ENCODE measurements around the gene MED25.
A peak's percentile ranks its signal among the peaks of the same experiment; 100 is the strongest.

The MED25 gene

DNA sequence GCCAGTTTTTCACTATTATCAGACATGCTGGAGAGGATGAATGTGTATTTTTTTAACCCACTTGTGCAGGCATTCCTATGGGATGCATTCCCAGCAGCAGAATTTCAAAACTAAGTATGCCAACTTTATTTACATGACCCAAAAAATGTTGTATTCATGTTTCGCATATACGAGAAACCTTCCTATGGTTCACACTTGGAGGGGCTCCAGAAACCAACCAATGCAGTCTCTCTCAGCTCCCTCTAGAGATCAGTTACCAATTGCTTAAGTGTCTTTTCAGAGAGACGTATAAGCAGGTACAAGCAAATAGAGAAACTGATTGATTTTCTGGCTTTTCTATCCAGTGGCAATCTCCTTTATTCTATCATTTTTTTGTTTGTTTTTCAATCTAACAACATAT, 27.3 kb downstream of the MED25 start:
- DNase-seq, result no peak

DNA sequence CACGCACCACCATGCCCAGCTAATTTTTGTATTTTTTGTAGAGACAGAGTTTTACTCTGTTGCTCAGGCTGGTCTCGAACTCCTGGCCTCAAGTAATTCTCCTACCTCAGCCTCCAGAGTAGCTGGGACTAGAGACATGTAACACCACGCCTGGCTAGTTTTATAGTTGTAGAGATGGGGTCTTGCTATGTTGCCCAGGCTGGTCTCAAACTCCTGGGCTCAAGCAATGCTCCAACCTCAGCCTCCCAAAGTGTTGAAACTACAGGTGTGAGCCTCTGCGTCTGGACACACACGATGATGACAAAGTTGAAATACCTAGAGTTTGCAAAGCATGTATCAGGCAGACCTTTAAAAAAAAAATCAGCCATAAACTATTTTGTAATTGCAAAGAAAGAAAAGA, 28.3 kb downstream of the MED25 start:
- DNase-seq, result no peak

DNA sequence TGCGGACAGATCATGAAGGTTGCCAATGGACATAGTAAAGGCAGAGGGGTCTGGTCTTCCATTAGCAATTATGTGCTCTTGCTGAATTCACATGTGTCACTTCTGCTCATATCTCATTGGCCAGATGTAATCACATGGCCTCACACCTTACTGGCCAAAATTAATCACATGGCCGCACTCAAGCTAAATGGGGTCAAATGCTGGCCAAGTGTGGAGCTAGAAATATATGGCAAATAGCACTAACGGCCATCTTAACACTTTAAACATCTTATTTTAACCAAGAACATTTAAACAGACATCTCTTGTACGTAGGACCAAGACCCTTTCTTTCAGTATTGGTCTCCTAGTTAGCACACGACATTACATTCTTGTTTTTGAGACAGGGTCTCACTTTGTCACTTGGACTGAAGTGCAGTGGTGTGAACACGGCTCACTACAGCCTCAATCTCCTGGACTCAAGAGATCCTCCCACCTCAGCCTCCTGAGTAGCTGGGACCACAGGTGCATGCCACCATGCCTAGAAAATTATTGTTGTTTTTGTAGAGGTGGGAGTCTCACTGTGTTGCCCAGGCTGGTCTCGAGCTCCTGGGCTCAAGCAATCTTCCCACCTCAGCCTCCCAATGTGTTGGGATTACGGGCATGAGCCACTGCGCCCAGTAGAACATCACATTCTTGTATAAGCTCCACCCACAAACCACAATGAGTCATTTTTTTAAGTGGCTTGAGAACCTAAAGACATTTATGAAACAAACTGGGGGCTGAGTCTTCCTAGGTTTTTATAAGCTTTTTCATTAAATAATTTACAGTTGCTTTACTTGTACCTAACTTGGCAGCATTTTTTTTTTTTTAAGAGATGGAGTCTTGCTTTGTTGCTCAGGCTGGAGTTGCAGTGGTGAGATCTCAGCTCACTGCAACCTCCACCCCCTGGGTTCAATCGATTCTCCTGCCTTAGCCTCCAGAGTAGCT, 29.9 kb downstream of the MED25 start:
- peak in 1 of 2 donors; percentile 42 for DNase-seq

DNA sequence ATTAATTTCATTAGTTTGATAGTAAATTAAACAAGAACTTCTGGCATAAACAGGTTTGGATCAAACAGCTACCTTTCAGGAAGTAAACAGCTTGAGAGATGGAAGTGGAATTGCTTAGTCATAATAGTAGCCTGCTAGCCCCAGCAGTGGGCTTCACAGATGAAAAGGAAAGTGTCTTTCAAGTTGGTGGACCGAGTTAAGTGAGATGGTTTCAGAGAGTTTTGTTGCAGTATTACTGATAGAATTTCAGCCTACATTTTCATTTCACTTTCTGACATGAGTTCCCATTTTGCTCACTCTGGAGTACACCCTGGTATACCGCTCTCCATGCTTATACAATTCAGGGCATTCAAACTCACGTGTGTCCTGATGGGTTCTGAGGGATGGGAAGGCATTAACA, 30.8 kb downstream of the MED25 start:
- no peak for DNase-seq

DNA sequence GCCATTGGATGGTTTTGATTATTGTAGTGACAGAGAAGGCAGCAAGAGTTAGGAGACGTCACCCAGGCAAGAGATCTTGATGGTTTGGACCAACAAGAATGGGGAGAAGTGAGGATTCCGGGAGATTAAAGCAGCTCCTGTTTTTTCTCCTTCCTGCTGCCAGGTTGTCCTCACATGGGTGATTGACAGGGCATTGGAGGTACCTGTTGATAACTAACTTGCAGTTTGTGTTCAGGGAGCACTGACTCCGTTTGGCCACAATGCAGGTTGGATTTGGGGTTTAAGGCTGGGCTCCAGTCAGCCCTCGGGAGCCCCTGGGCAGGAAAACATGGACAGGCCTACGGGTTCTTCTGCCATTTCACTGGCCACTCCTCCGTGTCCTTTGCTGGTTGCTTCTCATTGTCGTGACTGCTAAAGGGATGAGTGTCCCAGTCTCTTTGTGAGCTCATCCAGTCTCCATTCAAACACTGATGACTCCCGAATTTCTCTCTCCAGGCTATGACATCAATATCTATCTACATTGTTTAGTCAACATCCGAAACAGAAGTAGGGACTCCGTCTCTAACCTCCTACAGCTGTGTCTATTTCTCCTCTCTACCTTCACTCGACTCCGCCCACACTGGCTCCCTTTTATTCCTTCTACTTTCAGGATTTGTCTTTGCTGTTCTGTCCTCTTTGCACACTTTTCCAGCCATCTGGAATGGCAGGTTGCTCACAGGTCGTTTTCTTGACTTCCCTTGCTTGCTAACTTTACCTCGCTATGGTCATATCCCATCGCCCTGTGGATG, 31.5 kb downstream of the MED25 start:
- no peak for DNase-seq

DNA sequence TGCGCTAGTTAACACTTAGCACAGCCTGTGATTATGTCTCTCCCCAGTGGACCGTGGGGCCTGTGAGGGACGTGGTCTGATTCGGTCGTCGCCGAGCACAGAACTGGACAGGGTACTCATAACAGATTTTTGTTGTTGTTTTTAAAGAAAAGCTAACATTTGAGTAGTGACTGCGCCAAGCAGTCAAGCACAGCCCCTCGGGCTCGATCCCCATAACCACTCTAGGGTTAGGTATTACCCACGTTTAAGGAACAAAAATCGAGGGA, 32.1 kb downstream of the MED25 start:
- DNase-seq, result no peak

DNA sequence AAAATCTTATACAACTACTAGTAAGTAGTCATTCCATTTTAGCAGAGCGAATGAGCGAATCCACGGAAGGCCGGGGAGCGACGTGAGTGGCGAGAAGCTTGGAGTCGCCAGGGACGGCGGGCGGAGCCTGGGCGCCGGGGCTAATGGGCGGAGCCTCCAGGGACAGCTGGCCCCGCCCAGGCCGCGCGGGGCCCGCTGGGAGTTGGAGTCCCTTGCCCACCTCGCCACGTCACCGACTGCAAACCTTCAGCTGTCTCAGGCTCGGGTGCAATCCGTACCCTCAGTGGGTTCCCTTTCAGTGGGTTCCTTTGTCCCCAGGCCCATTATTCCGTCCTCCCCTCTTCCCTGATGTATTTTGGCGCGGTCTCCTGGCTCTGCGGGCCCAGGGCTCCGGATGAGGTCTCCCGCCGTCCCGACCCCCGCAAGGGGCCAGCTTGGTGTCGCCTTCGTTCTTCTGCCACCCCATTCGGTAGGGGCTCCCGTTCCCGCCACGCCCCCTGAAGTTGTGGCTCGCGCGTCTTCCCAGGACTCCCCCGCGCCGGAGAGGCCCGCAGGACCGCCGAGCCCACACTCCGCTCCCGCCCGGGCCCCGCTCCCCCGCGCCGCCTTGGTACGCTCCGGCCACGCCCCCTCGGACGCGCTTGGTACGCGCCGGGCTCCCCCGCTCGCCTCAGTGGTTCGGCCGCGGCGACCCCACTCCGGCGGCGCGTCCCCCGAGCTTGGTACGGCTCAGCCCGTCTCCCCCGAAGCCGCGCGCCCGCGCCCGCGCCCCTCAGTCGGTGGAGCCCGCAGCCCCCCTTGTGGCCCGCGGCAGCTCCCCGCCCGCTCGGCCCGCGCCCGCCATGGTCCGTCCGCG, 32.6 kb downstream of the MED25 start, which contains the start of gene PTOV1:
Gene PTOV1 (plus strand): TSS at position 673 of the 856 bp plus-strand sequence.
- peak; percentile 90 to 91 for DNase-seq

DNA sequence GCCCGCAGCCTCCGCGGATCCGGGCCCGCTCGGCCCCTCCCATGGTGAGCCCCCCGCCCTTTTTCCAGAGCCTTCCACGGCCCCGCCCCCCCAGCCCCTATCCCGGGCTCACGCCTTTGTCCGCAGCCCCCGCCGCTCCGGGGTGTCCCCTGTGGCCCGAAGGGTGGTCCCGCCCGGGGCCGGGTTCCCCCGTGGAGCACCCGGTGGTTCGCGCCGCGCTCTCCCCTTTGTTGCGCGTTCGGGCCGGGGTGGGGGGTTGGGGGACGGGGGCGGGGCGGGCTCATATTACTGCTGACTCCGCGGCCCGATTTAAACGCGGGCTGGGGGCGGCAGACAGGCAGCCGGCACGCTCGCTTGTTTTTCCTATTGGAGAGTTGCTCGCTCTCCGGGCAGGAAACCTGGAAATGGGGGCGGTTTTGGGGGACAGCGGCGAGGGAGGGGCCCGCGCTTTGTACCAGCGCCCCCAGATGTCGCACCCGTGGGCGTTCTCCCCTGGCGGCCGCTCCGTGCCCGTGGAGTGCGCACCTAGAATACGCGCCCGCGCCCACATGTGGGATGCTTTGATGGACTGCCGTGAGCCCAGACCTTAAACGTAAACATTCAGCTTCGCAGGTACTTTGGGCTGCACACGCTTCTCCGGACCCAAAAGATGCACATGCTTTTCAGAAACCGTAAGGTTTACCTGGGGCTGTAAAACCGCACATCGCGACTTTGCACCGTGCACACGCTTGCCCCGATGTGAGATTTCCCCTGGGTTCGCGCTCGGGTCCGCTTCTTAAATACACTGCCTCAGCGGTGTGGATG, 33.6 kb downstream of the MED25 start:
- DNase-seq, result peak; percentile 39 to 43

DNA sequence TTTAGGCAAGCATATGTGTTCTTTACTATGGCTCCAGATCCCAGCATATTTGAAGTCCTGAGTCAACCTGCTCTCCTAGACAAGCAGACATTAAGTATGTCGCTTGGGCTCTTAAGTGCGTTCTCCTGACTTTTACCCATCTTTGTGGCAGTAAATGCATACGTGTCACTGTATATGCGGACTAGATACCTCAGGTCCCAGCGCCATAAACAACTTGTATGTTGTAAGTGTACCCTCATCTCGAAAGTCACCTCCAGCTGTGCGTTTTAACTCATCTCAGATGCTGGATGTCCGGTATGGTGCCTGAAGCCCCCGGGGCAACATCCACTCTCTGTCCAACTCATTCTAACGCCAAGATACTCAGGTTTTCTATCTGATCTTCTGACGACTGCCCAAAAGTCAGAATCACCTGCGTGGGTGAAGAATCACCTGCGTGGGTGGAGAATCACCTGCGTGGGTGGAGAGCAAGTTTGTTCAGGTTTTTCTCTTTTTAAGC, 34.6 kb downstream of the MED25 start:
- DNase-seq, result no peak

DNA sequence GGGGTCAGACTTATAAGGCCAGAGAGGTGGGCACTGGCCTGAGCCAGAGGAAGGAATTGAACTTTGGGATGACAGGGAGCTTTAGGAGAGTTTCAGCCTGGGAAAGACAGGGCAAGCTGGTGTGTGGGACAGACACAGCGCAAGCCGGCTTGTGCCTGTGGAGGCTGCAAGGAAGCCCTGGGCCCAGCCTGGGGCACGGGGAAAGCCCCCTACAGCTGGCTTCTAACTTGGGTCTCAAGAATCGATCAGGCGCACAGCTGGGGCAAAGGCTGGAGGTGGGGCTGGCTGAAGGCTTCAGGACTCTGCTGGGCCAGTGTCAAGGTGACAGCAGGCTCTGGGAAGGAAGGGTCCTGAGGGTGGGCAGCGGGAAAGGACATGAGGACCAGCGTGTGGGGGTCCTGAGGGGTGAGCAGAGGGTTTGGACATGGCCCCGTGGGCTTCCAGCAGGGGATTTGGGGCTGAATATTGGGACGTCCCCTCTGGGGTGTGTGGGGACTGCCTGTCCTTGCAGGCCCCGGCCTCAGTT, 35.8 kb downstream of the MED25 start:
- DNase-seq, result no peak

DNA sequence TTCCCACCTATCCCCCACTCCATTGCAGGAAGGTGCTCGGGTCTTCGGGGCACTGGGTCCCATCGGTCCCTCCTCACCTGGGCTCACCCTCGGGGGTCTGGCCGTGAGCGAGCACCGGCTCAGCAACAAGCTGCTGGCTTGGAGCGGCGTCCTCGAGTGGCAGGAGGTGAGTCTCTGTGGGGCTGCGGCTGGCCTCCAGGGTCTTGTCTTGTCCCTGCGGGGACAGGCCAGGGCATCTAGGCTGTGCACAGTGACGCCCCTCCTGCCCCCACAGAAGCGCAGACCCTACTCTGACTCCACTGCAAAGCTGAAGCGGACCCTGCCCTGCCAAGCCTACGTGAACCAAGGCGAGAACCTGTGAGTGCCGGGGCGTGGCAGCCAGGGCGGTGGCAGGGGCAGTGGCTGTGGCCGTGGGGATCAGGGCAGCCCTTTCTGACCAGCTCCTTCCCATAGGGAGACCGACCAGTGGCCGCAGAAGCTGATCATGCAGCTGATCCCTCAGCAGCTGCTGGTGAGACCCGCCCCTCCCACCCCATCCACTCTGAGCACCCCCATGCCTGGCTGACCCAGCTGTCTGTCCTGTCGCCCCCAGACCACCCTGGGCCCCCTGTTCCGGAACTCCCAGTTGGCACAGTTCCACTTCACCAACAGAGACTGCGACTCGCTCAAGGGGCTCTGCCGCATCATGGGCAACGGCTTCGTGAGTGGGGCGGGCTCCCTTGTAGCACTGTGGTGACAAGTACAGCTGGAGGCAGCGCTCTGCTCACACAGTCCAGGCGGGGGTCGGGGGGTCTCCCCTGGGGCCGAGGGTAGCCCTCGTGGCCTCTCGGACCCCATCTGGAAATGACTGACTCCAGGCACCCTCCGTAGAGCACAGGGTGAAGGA, 36.5 kb downstream of the MED25 start:
- no peak for DNase-seq

DNA sequence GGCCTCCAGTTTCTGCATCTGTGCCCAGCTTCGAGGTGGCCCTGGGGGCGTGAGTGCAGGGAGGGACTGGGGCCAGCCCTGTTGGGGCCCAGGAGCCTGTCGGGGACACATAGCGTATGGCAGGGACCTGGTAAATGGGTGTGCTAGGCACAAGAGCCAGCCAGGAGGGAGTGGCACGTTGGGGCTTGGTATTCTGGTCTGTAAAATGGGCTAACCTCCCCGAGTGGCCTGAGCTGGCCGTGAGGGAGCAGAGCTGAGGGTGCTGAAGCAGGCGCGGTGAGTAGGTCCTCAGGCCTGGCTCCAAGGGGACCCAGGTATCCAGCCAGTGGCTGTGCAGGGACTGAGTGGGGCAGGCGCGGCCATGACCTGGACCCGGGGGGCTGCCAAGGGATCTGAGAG, 37.2 kb downstream of the MED25 start:
- no peak for DNase-seq

DNA sequence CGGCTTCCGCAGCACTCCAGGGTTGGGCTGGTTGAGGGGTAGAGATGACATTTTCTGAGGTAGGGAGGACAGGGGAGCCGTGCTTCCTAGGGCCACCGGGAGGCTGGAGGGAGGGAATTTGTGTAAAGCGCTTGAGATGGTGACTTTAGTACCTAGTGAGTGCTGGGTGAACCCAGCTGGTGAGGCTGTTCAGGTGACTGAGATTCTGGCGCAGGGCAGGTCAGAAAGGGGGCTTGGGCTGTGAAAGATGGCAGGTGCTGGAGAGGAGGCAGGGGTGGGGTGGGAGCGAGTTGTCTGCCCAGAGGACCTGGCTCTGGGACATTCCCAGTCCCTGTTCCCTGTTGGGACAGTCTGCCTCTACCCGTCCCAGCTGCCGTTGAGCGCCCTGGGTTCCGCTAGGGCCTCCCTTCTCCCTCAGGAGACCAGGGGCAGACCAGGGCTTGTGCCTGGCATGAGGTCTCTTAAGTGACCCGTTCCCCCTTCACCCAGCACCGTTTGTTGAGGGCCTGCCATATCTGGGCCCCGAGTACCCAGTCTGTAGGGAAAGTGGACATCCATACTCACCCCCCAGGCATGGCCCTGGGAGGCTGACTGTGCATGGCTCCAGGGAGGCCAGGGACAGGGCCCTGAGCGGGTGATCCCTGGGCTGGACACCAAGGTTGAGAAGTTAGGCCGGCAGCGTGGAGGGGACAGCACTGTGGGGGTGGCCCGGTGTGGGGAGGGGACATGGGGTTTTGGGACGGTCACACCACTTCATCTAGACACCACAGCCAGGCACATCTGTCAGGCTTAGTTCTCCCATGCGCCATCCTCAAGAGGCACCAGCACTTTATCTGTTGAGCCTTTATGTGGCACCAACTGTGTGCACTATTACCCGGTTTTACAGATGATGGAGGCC, 37.8 kb downstream of the MED25 start:
- DNase-seq, result no peak

DNA sequence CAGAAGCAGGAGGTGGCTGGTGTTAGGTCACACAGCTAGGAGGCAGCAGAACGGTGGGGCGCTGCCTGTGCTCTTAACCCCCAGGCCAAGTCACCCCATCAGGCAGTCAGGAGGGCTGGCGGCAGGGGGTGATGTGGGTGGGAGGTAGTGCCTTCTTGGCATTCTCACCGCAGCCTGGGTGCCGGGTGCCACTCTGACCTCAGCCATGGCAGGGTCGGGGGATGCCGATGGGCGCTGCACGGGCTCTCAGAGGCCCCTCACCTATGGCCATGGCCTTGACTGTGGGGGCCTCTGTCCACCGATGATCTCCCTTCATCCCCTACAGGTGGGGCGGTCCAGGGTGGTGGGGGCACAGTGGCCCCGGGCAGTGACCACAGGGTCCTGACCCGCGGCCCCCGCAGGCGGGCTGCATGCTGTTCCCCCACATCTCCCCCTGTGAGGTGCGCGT, 38.5 kb downstream of the MED25 start:
- DNase-seq, result no peak

DNA sequence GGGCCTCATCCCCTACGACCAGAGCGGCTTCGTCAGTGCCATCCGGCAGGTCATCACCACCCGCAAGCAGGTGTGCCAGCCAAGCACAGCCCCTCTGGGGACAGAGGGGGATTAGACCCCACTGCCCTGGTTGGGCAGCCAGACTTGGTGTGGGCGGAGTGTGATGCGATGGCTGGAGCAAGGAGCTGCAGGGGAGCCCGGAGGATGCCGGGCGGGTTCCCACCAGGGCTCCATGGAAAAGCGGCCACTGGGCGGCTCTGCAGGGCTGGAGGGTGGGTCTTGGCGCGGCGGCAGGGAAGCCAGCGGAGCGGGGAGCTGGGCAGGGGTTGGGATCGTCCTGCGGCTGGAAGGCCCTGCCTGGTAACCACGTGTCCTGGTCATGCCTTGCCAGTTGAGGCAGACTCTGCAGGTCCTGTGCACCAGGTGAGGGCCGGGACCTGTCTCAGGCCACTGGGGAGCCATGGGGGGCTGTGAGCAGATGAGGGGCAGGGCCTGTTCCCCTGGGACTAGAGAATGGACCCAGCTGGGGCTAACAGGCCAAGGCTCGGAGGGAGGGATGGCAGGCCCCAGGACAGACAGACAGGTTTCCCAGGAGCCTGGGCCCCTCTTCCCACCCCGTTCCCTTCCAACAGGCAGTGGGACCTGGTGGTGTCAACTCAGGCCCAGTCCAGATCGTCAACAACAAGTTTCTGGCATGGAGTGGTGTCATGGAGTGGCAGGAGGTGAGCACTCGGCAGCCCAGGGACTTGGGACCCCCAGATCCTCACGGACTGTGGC, 39.2 kb downstream of the MED25 start:
- DNase-seq, result no peak

DNA sequence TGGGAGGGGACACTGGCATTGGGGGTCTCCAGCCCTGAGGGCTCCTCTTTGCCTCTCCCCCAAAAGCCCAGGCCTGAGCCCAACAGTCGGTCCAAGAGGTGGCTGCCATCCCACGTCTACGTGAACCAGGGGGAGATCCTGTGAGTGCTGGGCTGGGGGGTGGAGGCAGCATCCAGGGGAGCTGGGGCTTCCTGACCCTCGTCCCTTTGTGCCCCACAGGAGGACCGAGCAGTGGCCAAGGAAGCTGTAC, 39.7 kb downstream of the MED25 start:
- DNase-seq, result no peak

DNA sequence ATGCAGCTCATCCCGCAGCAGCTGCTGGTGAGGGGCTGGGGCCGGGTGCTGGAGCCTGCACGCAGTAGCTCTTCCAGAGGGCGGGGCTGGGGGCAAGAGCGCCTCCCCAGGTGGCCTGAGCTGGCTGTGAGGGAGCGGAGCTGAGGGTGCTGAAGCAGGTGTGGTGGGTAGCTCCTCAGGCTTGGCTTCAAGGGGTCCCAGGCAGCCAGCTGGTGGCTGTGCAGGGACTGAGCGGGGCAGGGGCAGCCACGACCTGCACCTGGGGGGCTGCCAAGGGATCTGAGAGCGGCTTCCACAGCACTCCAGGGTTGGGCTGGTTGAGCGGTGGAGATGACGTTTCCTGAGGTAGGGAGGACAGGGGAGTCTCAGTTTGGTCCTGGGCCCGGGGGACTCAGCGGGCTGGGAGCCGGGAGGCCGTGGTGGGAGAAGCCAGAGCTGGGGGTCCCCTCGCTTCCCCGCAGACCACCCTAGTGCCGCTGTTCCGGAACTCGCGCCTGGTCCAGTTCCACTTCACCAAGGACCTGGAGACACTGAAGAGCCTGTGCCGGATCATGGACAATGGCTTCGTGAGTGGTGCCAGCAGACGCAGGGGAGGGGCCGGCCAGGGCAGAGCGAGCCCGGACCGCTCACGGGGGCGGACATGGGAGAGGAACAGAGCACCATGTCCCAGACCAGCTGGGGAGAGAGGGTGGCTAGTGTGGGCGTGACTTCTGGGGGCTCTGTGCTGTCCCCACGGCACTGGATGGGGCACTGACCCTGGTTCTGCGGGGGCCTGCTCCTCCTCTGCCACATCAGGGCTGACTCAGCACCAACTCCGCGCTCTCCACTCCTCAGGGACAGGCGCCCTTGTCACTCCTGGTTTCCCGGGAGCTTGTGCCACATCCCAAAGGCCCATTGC, 40.2 kb downstream of the MED25 start:
- no peak for DNase-seq
